GM18498 (cell line): ENCODE measurements around the gene MDGA2.
"Not testable (repeated sequence)": the region's sequence is repeated elsewhere in the genome, so short reads cannot be mapped to it uniquely, and the experiment has no call there.

Experiments
- ATAC-seq: cut with Tn5 transposase; IDR thresholded peaks from one replicate; pipeline ENCODE4 v1.9.1; 2021; ENCODE audit warnings: mild to moderate bottlenecking, moderate library complexity; ENCODE audit not compliant: unreplicated experiment

The MDGA2 gene

DNA sequence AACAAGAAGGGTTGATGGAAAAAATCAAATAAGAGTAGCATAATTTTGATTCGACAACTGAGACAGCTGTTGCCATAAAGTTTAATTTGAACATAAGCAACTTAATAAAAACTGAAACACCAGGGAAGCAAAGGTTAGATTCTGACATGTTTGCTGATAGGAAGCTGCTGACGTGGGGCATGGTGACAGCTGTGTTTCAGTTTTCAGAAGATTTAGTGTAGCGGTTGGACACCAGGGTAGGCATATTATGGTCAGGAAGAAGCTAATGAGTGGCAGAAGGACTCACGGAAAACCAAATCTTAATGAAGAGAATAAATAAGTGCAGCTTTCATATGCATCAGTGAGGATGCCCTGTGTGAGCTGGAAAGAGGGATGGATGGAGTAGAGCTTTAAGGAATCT is 687.1 kb downstream of the MDGA2 start:
- ATAC-seq = no peak

DNA sequence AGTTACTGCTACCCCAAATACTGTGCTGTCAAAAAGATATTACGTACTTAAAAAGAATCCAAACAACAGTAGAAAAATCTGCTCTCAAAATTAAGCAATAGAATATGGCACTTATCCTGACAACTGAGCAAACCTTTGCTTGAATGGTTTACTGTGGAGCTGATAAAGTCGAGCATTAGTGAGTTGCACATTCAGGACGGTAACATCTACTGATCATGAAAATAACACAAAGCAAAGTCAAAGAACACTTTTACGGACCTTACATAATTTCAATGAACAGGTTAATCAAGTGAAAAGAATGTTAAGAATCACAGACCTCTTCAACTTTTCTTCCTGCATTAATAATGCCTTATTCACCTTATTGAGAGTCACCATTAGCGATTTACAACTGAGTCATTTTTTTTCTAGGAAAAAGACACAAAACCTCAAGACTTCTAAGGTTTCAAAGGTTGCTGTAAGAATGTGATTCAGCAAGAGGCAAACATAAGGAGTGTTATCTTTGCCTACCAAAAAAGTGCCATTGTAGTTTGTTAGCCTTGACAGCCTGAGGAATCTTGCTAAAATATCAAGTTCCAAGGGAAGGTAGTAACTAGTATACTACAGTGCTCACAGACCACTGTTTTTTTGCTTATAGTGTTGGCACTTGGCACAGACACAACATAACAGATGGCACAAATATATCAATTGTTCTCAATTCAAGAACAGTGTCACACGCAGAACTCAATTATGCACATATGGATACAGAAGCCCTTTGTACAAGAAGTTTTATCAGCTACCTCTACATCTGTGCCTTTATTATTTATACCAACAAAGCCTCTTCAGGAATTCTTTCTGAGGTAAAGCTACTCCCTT is 689.6 kb downstream of the MDGA2 start:
- ATAC-seq = no peak

DNA sequence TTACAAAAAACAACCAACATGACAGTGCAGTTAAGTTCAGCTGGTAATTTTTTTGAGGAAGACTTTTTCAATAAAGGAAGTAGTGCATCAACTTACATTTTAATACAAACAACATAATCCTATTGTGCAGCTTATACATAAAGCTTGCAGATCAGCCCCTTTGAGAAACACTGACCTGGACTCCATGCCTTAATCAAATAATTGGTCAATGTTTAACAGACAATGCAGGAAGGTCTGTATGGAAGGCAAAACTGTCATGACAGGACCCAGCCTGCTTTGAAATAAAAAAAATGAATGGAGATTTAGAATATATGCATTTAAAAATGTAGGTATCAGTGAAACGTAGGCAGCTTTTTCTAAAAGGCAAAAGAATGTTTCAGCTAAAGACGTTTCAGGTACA is 702.1 kb downstream of the MDGA2 start:
- no peak for ATAC-seq

DNA sequence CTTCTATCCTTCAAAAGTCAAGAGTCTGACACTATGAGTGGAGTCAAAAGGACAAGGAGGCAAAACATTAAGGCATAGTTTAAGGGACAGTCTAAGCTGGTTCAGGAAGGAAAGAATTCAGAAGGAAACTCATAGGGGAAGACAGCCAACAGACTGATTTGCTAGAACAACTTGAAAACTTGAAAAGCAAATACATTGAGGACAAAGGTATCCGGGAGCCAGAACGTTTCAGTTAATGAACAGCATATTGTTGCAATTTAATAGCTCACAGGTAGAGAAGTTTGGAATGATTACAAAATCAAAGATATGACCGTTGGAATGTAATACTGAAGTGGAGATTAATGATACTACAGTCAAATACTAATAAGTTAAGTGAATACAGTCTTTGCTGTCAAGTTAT is 711.0 kb downstream of the MDGA2 start:
- ATAC-seq = no peak

DNA sequence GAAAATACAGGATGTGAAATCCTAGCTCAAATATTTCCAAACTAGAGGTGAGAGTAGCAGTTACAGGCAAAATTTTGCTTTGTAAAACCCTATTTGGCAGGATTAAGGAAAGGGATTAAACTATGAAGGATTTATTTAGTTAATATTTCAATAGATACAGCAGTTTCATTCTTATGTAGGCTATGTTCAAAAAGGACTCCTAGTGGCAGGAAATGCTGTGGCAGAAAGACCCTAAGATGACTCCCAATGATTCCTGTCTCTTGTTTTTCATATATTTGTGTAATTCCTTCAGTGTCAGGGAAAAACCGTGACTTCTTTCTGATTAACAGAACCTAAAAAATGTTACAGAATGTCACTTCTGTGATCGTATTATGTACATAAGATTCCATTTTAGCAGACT is 724.3 kb downstream of the MDGA2 start:
- no peak for ATAC-seq

DNA sequence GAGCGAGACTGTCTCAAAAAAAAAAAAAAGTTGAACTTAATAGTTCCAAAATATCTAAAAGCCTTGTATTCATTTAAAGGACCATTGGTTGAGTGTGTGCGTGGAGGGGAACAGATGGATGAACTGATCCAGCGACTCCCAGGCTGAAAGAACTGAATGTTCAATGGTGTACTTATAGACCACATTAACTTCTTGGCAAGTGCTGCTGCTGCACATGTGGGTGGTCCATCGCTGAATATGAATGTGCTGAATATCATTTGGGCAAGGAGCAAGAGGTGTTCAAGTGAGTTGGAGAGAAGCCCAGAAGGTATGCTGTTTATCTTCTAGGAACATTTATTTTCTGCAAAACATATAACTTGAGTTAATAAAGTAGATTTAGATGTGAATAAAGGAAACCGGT is 734.8 kb downstream of the MDGA2 start:
- no peak for ATAC-seq

DNA sequence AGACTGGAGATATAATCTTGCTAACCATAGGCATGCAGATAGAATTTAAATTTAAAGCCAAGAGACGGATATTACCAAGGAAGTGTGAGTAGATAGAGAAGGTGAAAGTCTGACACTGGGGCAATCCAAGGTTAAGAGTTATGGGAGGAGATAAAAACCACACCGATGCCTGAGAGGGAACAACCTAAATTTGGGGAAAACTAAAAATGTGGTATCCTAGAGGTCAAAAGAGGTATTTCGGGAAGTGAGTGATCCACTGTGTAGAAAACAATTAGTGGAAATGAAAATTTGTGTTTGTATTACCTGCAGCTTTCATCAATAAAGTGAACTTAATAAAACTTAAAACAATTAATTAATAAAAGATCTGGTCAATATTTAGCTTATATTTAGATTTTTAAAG is 754.9 kb downstream of the MDGA2 start:
- no peak for ATAC-seq

DNA sequence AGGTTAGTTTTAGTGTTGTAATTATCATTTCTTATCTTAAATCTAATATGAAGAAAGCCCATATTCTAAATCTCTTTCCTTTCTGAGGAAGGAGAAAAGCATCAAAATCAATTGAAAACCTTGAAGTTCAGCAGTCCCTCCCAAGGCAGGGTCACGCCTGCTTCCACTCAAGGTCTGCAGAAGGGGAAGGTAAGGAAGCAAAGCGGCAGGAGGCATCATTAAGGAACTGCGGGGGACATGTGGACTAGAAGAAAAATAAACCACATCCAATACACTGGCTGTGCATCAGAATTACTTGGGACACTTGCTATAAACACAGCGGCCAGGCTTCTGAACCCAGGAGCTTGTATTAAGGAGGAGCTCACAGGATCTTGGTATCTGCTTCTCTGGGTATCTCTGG is 759.9 kb downstream of the MDGA2 start:
- ATAC-seq = not testable (repeated sequence)

DNA sequence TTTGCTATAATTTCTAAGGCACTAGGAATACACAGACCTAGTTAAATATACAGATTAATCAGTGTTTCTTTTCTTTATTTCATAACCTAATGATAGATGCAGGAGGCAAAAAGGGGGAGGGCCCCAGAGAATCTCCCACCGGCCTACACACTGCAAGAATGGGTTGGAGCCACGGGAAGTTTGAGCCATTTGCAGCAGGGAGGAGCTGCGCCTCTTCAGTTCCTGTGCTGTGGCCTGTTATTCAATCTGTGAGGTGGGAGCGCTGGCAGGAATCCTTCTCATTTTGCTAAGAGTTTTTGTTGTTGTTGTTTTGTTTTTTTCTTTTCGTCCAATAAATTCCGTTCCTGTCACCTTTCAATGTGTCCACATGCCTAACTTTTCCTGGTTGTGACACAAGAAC is 772.6 kb downstream of the MDGA2 start:
- ATAC-seq = no peak

DNA sequence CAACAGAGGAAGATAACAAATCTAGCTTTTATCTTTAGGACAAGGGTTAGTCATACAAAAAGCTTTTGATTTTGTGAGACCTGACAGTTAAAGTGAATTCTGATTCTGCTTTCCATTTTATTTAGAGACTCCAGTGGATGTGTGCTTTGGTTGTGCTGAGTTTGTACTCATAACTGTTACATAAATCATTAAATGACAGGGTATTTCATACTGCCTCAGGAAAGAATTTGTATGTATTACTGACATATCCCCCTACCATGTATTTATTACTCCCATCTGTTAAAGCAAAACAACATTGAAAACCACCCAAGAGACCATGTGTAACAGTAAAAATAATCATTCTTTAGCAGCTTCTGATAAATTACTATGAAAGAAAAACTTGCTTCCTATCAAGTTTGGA is 780.9 kb downstream of the MDGA2 start:
- no peak for ATAC-seq

DNA sequence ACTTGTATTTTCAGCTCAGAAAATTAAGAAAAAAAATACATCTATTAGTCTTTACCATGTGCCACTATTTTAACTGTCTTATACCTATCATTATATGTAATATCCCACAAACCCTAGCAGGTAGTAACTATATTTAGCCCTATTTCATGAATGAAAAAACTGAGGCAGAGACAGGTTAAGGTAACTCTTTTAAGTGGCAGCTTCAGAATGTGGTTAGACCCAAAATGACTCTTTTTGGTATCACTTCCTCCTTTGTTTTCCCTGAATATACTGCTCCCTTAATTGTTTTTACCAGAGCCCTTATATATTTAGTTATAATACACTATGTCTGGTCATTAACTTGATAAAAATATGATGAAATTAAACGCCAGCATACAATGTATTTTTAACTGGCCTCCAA is 788.3 kb downstream of the MDGA2 start:
- ATAC-seq = no peak

DNA sequence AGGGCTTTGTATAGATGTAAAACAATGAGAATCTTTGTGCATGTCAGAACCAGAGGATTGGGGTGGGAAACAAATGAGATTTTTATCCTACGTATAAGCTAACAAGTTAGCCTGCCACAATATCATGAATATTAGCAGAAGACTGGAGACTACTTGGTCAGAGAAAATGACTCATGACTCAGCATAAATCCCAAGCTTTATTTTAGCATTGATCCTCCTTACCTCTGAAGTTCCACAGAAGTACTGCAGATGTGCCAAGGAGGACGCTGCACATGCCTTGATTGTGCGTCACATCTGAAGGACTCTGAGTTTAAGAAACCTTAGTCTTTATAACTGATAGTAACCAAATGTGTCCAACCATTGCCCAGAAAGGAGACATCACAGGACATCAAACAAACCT is 789.8 kb downstream of the MDGA2 start:
- no peak for ATAC-seq

DNA sequence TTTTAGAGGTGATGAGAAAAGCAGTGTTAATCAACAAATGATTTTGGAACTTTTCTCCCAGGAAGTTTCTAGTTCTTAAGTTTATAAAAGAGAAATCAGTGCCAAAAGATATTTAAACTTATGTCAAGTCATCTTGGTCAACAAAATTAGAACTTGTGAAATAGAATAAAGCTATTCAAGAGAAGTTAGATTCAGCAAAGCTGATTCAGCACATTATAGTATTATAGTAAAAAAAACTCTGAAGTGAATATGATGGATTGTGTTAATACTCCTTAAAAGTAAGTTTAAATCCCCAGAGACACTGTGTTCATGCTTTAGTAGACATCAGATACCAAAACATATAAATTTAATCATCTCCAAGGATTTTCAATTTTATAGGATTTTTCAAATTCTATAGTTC is 813.7 kb downstream of the MDGA2 start:
- ATAC-seq = no peak

DNA sequence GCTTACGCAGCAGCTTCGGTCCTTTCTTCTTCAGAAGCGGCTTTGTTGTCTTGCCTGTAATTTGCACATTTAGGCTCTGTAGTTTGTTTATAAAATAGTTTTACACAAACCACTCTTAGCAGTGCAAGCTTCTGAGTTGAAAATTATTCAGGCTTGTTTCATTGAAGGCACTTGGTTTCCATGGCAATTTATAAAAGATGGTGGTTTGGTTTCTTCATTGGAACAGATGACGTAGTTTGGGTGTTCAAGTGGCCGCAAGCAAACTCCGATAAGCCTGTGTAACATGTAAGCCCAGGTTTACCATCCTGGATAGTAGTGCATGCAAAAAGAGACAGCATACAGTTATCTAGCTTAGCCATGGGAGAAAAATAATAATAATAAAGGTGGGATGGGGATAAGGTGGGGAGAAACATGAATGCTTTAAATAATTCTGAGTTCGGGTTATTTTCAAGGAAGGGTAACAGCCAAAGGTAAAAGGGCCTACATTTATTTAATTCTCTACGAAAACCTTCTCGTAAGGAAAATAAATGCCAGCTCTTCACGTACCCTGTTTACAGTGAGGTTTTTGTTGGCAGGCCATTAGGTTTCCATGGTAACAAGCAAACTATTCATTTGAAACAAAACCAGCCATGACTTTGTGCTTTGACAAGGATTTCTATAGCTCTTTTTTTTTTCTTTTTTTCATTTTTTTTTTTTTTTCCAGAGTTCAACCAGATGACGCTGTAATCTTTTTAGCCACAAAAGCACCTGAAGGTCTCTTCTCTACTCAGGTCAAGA is 834.3 kb downstream of the MDGA2 start:
- no peak for ATAC-seq

DNA sequence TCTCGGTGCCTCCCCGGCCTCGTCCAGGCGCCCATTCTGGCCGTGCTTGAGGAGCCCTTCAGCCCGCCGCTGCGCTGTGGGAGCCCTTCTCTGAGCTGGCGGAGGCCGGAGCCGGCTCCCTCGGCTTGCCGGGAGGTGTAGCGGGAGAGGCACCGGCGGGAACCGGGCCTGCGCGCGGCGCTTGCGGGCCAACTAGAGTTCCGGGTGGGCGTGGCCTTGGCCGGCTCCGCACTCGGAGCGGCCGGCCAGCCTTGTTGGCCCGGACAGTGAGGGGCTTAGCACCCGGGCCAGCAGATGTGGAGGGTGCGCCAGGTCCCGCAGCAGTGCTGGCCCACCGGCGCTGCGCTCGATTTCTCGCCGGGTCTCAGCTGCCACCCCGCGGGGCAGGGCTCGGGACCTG is 855.1 kb downstream of the MDGA2 start:
- ATAC-seq = no peak

DNA sequence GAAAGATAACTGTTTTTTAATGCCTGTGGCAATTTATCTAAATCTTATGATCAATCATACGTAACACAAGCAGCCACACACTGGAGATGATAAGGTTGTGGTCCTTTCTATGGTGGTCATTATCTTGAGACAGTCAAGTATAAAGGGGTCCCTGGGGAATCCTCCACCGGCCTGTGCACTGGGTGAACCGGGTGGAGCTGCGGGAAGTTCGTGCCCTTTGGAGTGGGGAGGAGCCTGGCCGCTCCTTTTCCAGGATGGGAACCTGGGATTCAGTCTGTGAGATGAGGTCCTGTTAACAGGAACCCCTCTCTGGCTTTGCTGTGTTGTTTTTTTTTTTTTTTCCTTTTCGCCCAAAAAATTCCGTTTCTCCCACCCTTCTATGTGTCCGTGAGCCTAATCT is 856.3 kb downstream of the MDGA2 start:
- no peak for ATAC-seq

DNA sequence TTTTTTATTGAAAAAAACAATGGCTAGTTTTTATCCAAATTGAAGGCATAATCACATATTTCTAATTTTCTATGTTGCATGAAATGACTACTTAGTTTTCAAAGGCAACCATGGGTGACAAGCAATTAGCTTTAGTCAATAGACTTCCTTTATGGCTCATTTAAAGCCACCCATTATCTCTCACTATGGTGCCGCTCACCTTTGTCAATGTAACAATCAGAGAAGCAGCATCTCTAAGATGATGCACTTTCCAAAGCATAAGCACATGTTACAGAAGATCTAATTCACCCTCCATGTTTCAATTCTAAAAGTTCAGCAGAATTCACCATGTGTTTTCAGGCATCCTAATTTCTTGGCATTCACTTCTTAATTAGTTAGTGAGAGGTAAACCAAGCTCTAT is 857.3 kb downstream of the MDGA2 start:
- no peak for ATAC-seq

DNA sequence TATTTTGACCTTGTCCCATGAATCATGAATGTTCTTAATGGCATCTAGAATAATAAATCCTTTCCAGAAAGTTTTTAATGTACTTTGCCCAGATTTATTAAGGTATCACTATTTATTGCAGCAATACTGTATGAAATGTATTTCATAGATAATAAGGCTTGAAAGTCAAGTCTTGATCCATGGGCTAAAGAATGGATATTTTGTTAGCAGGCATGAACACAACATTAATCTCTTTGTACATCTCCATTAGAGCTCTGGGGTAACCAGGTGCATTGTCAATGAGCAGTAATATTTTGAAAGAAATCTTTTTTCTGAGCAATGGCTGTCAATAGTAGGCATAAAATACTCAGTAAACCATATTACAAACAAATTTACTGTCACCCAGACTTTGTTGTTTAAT is 882.3 kb downstream of the MDGA2 start:
- no peak for ATAC-seq
